Upper lobe of left lung (tissue), 6 donors: ENCODE data around the gene TMEM91. TPM values are rescaled to one million over a fixed set of nuclear protein-coding genes. Genes with fewer than 3 reads are reported as not detected.

Experiments used
- ATAC-seq, 2 donors: fragments of 200-7000 bp; cut with Tn5 transposase; one replicate each; pipeline ENCODE4 v1.9.1; 2022; ENCODE audit warnings: mild to moderate bottlenecking in 2 of 2, moderate library complexity in 2 of 2; ENCODE audit not compliant: low FRiP score in 2 of 2
- DNase-seq, 2 donors: peaks; one replicate each; pipeline ENCODE4 v3.0.0-alpha.2; 2019 to 2020
- H3K27ac ChIP-seq, 4 donors: fragments of 200-600 bp; sonication (generic); one replicate each; pipeline ENCODE4 v1.5.1; 2016 to 2019
- H3K27me3 ChIP-seq, 4 donors: fragments of 200-600 bp; sonication (generic); one replicate each; pipeline ENCODE4 v1.5.1; 2017 to 2019
- H3K36me3 ChIP-seq, 4 donors: fragments of 200-600 bp; sonication (generic); one replicate each; pipeline ENCODE4 v1.5.1; 2016 to 2019
- H3K4me1 ChIP-seq, 4 donors: fragments of 200-600 bp; sonication (generic); one replicate each; pipeline ENCODE4 v1.5.1; 2018 to 2019
- H3K4me3 ChIP-seq, 4 donors: fragments of 200-600 bp; sonication (generic); one replicate each; pipeline ENCODE4 v1.5.1; 2017 to 2019; ENCODE audit warnings: mild to moderate bottlenecking in 2 of 4, moderate library complexity in 1 of 4
- H3K9me3 ChIP-seq, 4 donors: fragments of 200-600 bp; sonication (generic); one replicate each; pipeline ENCODE4 v1.5.1; 2018 to 2019
- CTCF ChIP-seq, 6 experiments: fragments of 450-650 bp in 4 of 6; fragments of 200-600 bp in 2 of 6; sonication (generic) in 2 of 6; IDR thresholded peaks; one replicate each; pipeline ENCODE4 v1.5.1; 2016 to 2019; ENCODE audit warnings: antibody characterized with exemption in 6 of 6
- EP300 ChIP-seq, 4 donors: sonication (generic); formaldehyde crosslinking; IDR thresholded peaks; one replicate each; pipeline ENCODE4 v1.5.1; 2017; ENCODE audit warnings: antibody characterized with exemption in 4 of 4, control low read depth in 2 of 4
- POLR2A ChIP-seq, 4 donors: fragments of 450-650 bp; IDR thresholded peaks; one replicate each; pipeline ENCODE4 v1.5.1; 2016 to 2017; ENCODE audit warnings: antibody characterized with exemption in 4 of 4, mild to moderate bottlenecking in 2 of 4
- POLR2AphosphoS5 ChIP-seq, 2 donors: sonication (generic); formaldehyde crosslinking; IDR thresholded peaks; one replicate each; pipeline ENCODE4 v1.5.1; 2017; ENCODE audit warnings: antibody characterized with exemption in 2 of 2
- WGBS, 2 donors: methylation state at CpG; one replicate each; pipeline ENCODE4 v1.1.5; 2017 to 2018; 5-methylcytosine and 5-hydroxymethylcytosine counted together
- total RNA-seq, 6 donors: library from RNA; depleted of rRNA in 4 of 6; stranded (reverse); fragments of >200 nt in 4 of 6; gene quantifications; one replicate each; pipeline versions ENCODE4 v1.1.0 to v1.2.1, GENCODE V29; 2016 to 2021
- donor health status: DM: no; HTN: no; CAD: no; lungs with moderate emphysema.
- donor health status: DM: no; HTN: yes; CAD: no; lungs with severe emphysema.

Gene TMEM91
- total RNA-seq, 6 donors from 2014 or later, result 18.7 to 65.0 (median 29.3) TPM

DNA sequence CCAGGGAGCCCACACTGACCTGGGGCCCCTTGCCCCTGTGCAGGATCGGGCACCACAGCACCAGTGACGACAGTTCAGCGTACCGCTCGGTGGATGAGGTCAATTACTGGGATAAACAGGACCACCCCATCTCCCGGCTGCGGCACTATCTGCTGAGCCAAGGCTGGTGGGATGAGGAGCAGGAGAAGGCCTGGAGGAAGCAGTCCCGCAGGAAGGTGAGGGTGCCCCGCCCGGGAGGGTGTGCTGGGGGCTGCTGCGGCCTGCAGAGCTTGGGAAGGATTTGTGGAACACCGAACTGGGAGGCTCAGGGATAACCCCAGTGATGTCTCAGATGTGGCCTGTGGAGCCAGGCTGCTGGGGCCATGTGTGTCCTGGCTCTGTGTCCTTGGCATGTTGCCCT lies 46.6 kb downstream of the TMEM91 start:
- H3K36me3 ChIP-seq, result peaks cover 31 to 80% (median 49%) of the 10 kb centered on the region in 4 donors
- DNase-seq (peak in 1 of 2 donors; percentile 50), ATAC-seq (no peak)
- TF ChIP-seq POLR2A (IDR thresholded peaks at IDR 0.05), result no peak
- no peak for TF ChIP-seq CTCF (IDR thresholded peaks at IDR 0.05)
- no peak for TF ChIP-seq EP300 (IDR thresholded peaks at IDR 0.05)
- no peak for TF ChIP-seq POLR2AphosphoS5 (IDR thresholded peaks at IDR 0.05)
- 88 to 94% methylated on average over 10 to 12 of the region's 12 CpGs for WGBS, 2 donors
- no peaks in the 10 kb centered on the region for H3K9me3 ChIP-seq
- no peaks in the 10 kb centered on the region for H3K27me3 ChIP-seq
- H3K27ac ChIP-seq, result peak overlapping the region in 1 of 4 donors; percentile 81
- H3K4me1 ChIP-seq, result peaks cover 33 to 80% (median 55%) of the 10 kb centered on the region in 4 donors
- H3K4me3 ChIP-seq, result no peak overlapping the region

DNA sequence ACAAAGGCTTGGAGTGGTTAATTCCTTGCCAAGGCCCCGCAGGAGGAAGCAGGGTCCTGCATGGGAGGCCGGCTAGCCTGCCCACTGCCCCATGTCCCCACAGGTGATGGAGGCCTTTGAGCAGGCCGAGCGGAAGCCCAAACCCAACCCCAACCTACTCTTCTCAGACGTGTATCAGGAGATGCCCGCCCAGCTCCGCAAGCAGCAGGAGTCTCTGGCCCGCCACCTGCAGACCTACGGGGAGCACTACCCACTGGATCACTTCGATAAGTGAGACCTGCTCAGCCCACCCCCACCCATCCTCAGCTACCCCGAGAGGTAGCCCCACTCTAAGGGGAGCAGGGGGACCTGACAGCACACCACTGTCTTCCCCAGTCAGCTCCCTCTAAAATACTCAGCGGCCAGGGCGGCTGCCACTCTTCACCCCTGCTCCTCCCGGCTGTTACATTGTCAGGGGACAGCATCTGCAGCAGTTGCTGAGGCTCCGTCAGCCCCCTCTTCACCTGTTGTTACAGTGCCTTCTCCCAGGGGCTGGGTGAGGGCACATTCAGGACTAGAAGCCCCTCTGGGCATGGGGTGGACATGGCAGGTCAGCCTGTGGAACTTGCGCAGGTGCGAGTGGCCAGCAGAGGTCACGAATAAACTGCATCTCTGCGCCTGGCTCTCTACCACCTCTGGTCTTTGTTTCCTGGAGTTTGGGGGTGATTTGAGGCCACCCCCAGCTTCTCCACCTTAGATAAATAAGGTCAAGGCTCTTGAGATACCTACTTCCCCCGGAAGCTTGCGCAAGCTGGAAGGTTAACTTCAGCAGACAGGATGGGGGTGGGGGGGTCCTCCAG lies 48.2 kb downstream of the TMEM91 start:
- no peaks in the 10 kb centered on the region for H3K9me3 ChIP-seq
- TF ChIP-seq POLR2A (IDR thresholded peaks at IDR 0.05), result no peak
- TF ChIP-seq CTCF (IDR thresholded peaks at IDR 0.05), result no peak
- TF ChIP-seq POLR2AphosphoS5 (IDR thresholded peaks at IDR 0.05), result no peak
- TF ChIP-seq EP300 (IDR thresholded peaks at IDR 0.05), result no peak
- ATAC-seq (no peak), DNase-seq (peak in 1 of 2 donors; percentile 83)
- peaks cover 43 to 94% (median 66%) of the 10 kb centered on the region in 4 donors for H3K4me1 ChIP-seq
- H3K27ac ChIP-seq, result peak overlapping the region; percentile 68 to 95 (median 86)
- H3K27me3 ChIP-seq, result no peaks in the 10 kb centered on the region
- H3K4me3 ChIP-seq, result peak overlapping the region in 2 of 4 donors; percentile 61 to 71
- WGBS, 2 donors, result 75 to 78% methylated on average over 11 to 21 of the region's 21 CpGs
- peaks cover 22 to 64% (median 38%) of the 10 kb centered on the region in 4 donors for H3K36me3 ChIP-seq

GRCh38 chr19:41425174-41426115 lies 49.1 kb downstream of the TMEM91 start:
- Histone ChIP-seq H3K4me3 (peak overlapping the region; percentile 36 to 71 (median 51)), H3K9me3 (no peaks in the 10 kb centered on the region), H3K36me3 (peaks cover 16 to 55% (median 30%) of the 10 kb centered on the region in 4 donors), H3K4me1 (peaks cover 39 to 86% (median 62%) of the 10 kb centered on the region in 4 donors), H3K27ac (peak overlapping the region; percentile 68 to 95 (median 86)), H3K27me3 (no peaks in the 10 kb centered on the region)
- DNase-seq (peak in 1 of 2 donors; percentile 80), ATAC-seq (no peak)
- peak in 1 of 4 donors; percentile 14 for TF ChIP-seq POLR2A (IDR thresholded peaks at IDR 0.05)
- no peak for TF ChIP-seq EP300 (IDR thresholded peaks at IDR 0.05)
- WGBS, 2 donors, result 61 to 84% methylated on average over 2 to 20 of the region's 28 CpGs

DNA sequence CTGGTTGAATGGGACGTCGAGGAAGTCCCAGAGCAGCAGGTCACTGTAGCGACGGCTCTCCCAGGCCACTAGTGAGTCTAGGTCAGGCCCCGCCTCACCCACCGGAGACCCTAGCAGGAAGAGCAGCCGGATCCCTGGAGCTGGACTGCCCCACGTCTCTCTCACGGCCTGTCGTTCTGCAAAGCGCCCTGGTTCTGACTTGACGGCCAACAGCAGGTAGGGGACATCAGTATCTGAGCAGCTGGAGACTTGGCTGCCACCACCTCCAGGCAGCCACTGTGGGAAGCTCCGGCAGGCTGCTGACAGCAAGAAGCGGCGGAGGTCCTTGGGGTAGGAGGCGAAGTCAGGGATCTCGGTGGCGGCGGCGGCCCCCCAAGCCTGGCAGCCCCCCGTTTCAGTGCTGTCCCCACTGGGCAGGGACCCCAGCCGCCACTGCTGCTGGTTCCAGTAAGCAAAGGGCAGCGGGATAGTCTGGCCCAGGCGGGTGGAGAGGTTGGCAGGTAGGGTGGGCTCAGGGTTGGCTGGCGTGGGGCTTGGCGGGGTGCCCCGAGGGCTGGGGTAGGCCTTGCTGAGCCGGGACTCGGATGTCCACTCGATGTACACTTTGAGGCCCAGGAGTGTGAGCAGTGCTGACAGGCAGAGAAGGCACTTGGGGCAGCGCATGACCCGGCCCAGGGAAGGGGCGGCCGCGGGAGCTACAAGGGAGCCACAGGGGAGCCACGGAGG lies 49.9 kb downstream of the TMEM91 start:
- peak overlapping the region; percentile 68 to 95 (median 86) for H3K27ac ChIP-seq
- peaks cover 12 to 53% (median 26%) of the 10 kb centered on the region in 4 donors for H3K36me3 ChIP-seq
- peaks cover 39 to 82% (median 55%) of the 10 kb centered on the region in 4 donors for H3K4me1 ChIP-seq
- H3K4me3 ChIP-seq, result peak overlapping the region; percentile 36 to 71 (median 51)
- WGBS, 2 donors, result 62% methylated on average over 26 of the region's 36 CpGs; no CpG with 5 or more reads in 1 of the 2 donors
- no peaks in the 10 kb centered on the region for H3K9me3 ChIP-seq
- ATAC-seq, result peak; percentile 18 to 47
- peak in 1 of 2 donors; percentile 86 for DNase-seq
- TF ChIP-seq POLR2AphosphoS5 (IDR thresholded peaks at IDR 0.05) (no peak), POLR2A (IDR thresholded peaks at IDR 0.05) (no peak), EP300 (IDR thresholded peaks at IDR 0.05) (no peak), CTCF (IDR thresholded peaks at IDR 0.05) (no peak)
- H3K27me3 ChIP-seq, result no peaks in the 10 kb centered on the region
